Neural cell (in vitro differentiated cells): Measurements from ENCODE around the gene PDE8B. TPM values are rescaled to one million over a fixed set of nuclear protein-coding genes. Genes with fewer than 3 reads are reported as not detected.

Experiments used
- H2AFZ ChIP-seq: fragments of 200-600, 300-800 bp; sonication (generic), shearing (Covaris generic); 2 replicates; pipeline ENCODE4 v1.6.0; 2014; ENCODE audit warnings: low read depth, mild to moderate bottlenecking, antibody characterized with exemption, low read length, moderate library complexity
- H3F3A ChIP-seq: fragments of 200-600 bp; shearing (Covaris generic); 2 replicates; pipeline ENCODE4 v1.6.1; 2016; ENCODE audit warnings: mild to moderate bottlenecking, moderate library complexity, mixed read lengths, antibody characterized with exemption, low read length; ENCODE audit not compliant: insufficient read depth, poor library complexity, severe bottlenecking
- H3K27ac ChIP-seq: fragments of 200-600, 300-800 bp; sonication (generic), shearing (Covaris generic); 2 replicates; pipeline ENCODE4 v1.5.1; 2014; ENCODE audit warnings: mild to moderate bottlenecking, low read length, moderate library complexity
- H3K27me3 ChIP-seq: fragments of 300-800, 200-600 bp; sonication (generic), shearing (Covaris generic); 2 replicates; pipeline ENCODE4 v1.6.0; 2014; ENCODE audit warnings: mild to moderate bottlenecking, low read depth, low read length, moderate library complexity; ENCODE audit not compliant: insufficient read depth
- H3K36me3 ChIP-seq: fragments of 300-800, 200-600 bp; sonication (generic), shearing (Covaris generic); 2 replicates; pipeline ENCODE4 v1.5.1; 2014; ENCODE audit warnings: mild to moderate bottlenecking, antibody characterized with exemption, low read length, moderate library complexity; ENCODE audit not compliant: insufficient read depth
- H3K4me2 ChIP-seq: fragments of 300-800, 200-600 bp; sonication (generic), shearing (Covaris generic); 2 replicates; pipeline ENCODE4 v1.6.0; 2014; ENCODE audit warnings: mild to moderate bottlenecking, low read length
- H3K4me3 ChIP-seq: fragments of 300-800, 200-600 bp; sonication (generic), shearing (Covaris generic); 2 replicates; pipeline ENCODE4 v1.5.1; 2014; ENCODE audit warnings: mild to moderate bottlenecking, low read length, moderate library complexity
- H3K79me2 ChIP-seq: fragments of 200-600 bp; shearing (Covaris generic); replicated peaks from 2 replicates; pipeline ENCODE4 v1.6.0; 2014; ENCODE audit warnings: mild to moderate bottlenecking, low read length, moderate library complexity; ENCODE audit not compliant: insufficient read depth
- H3K9ac ChIP-seq: fragments of 300-800, 200-600 bp; sonication (generic), shearing (Covaris generic); 2 replicates; pipeline ENCODE4 v1.6.1; 2016; ENCODE audit warnings: mild to moderate bottlenecking, low read length, mixed read lengths
- H3K9me2 ChIP-seq: fragments of 200-600 bp; shearing (Covaris generic); 2 replicates; pipeline ENCODE4 v1.6.1; 2016; ENCODE audit warnings: mild to moderate bottlenecking, low read length, mixed read lengths; ENCODE audit not compliant: insufficient read depth
- H3K9me3 ChIP-seq: fragments of 200-600, 300-800 bp; sonication (generic), shearing (Covaris generic); 2 replicates; pipeline ENCODE4 v1.6.1; 2016; ENCODE audit warnings: mild to moderate bottlenecking, mixed run types, low read length, moderate library complexity, mixed read lengths
- H4K20me1 ChIP-seq: fragments of 200-600 bp; shearing (Covaris generic); 2 replicates; pipeline ENCODE4 v1.6.1; 2016; ENCODE audit warnings: mild to moderate bottlenecking, mixed run types; ENCODE audit not compliant: insufficient read depth
- CTCF ChIP-seq: fragments of 450-650 bp; IDR thresholded peaks from 2 replicates; pipeline ENCODE4 v1.5.1; 2014; ENCODE audit warnings: antibody characterized with exemption, mild to moderate bottlenecking, moderate library complexity; ENCODE audit not compliant: poor library complexity, severe bottlenecking
- EP300 ChIP-seq: fragments of 450-650 bp; conservative IDR thresholded peaks from 2 replicates; pipeline ENCODE4 v1.6.1; 2014; ENCODE audit warnings: antibody characterized with exemption, mild to moderate bottlenecking, moderate library complexity; ENCODE audit not compliant: poor library complexity, severe bottlenecking
- EZH2 ChIP-seq: fragments of 200-600, 300-800 bp; shearing (Covaris generic), sonication (generic); IDR thresholded peaks from 2 replicates; pipeline ENCODE4 v1.6.1; 2014; ENCODE audit warnings: antibody characterized with exemption, low read length, borderline replicate concordance, mild to moderate bottlenecking; ENCODE audit not compliant: insufficient read depth, poor library complexity, severe bottlenecking
- MXI1 ChIP-seq: fragments of 450-650 bp; conservative IDR thresholded peaks from 2 replicates; pipeline ENCODE4 v1.6.1; 2014; ENCODE audit warnings: antibody characterized with exemption, mild to moderate bottlenecking; ENCODE audit not compliant: poor library complexity, severe bottlenecking
- POLR2AphosphoS5 ChIP-seq: IDR thresholded peaks from 2 replicates; pipeline ENCODE4 v1.6.1; 2012
- RAD21 ChIP-seq: fragments of 450-650 bp; conservative IDR thresholded peaks from 2 replicates; pipeline ENCODE4 v1.6.1; 2014; ENCODE audit warnings: antibody characterized with exemption, mild to moderate bottlenecking, moderate library complexity
- REST ChIP-seq: IDR thresholded peaks from 2 replicates; pipeline ENCODE4 v1.6.1; 2012; ENCODE audit warnings: borderline replicate concordance
- SMC3 ChIP-seq: fragments of 450-650 bp; conservative IDR thresholded peaks from 2 replicates; pipeline ENCODE4 v1.6.1; 2014; ENCODE audit warnings: antibody characterized with exemption, mild to moderate bottlenecking, moderate library complexity; ENCODE audit not compliant: poor library complexity
- TAF1 ChIP-seq: IDR thresholded peaks from 2 replicates; pipeline ENCODE4 v1.6.1; 2012; ENCODE audit warnings: low read depth
- polyA plus RNA-seq: library from polyadenylated mRNA; depleted of rRNA; stranded (reverse); fragments of >200 nt; gene quantifications from 2 replicates; pipeline ENCODE4 v1.2.3, GENCODE V29; 2014

The PDE8B gene
- polyA plus RNA-seq, 1 donor from 2014 or later: 0.22 TPM

- no peak overlapping the region for H2AFZ ChIP-seq
- no peaks in the 10 kb centered on the region for H4K20me1 ChIP-seq
- H3K36me3 ChIP-seq: no peaks in the 10 kb centered on the region
- no peak overlapping the region for H3K27ac ChIP-seq
- no peak overlapping the region for H3K4me2 ChIP-seq
- H3K27me3 ChIP-seq: no peaks in the 10 kb centered on the region
- H3K9me3 ChIP-seq: no peaks in the 10 kb centered on the region
- no peaks in the 10 kb centered on the region for H3K9me2 ChIP-seq
- H3F3A ChIP-seq: no peaks in the 10 kb centered on the region
- no peak overlapping the region for H3K4me3 ChIP-seq
- no peak for TF ChIP-seq SMC3
- TF ChIP-seq TAF1: no peak
- no peak for TF ChIP-seq REST
- TF ChIP-seq CTCF: no peak
- H3K79me2 ChIP-seq: no peaks in the 10 kb centered on the region
- no peak overlapping the region for H3K9ac ChIP-seq
Observed at GRCh38 chr5:77302653-77303052, 92.2 kb downstream of the PDE8B start.

GRCh38 chr5:77304388-77304787 lies 93.9 kb downstream of the PDE8B start:
- Histone ChIP-seq H3K4me2 (no peak overlapping the region), H3K9me3 (no peaks in the 10 kb centered on the region), H3F3A (no peaks in the 10 kb centered on the region), H2AFZ (no peak overlapping the region), H4K20me1 (no peaks in the 10 kb centered on the region), H3K27ac (no peak overlapping the region), H3K27me3 (no peaks in the 10 kb centered on the region), H3K4me3 (no peak overlapping the region), H3K36me3 (no peaks in the 10 kb centered on the region), H3K79me2 (no peaks in the 10 kb centered on the region), H3K9ac (no peak overlapping the region), H3K9me2 (no peaks in the 10 kb centered on the region)
- no peak for TF ChIP-seq RAD21
- no peak for TF ChIP-seq SMC3
- no peak for TF ChIP-seq REST
- no peak for TF ChIP-seq EP300
- TF ChIP-seq TAF1: no peak
- TF ChIP-seq EZH2: no peak
- no peak for TF ChIP-seq CTCF
- no peak for TF ChIP-seq MXI1
- no peak for TF ChIP-seq POLR2AphosphoS5
